GM18508 (cell line): Measurements from ENCODE around the gene SLC12A7.

Experiments used
- ATAC-seq: cut with Tn5 transposase; IDR thresholded peaks from one replicate; pipeline ENCODE4 v1.9.1; 2021; ENCODE audit warnings: moderate number of reproducible peaks; ENCODE audit not compliant: insufficient read depth, unreplicated experiment

Gene SLC12A7

GRCh38 chr5:1014346-1014745, 97.5 kb downstream of the SLC12A7 start:
- ATAC-seq: no peak

GRCh38 chr5:1013948-1014301, 97.9 kb downstream of the SLC12A7 start:
- ATAC-seq: no peak

- ATAC-seq: no peak
These were observed 98.5 kb downstream of the SLC12A7 start for GRCh38 chr5:1013238-1013947.

- ATAC-seq: no peak
These were observed 99.0 kb downstream of the SLC12A7 start for GRCh38 chr5:1012900-1013237.

DNA sequence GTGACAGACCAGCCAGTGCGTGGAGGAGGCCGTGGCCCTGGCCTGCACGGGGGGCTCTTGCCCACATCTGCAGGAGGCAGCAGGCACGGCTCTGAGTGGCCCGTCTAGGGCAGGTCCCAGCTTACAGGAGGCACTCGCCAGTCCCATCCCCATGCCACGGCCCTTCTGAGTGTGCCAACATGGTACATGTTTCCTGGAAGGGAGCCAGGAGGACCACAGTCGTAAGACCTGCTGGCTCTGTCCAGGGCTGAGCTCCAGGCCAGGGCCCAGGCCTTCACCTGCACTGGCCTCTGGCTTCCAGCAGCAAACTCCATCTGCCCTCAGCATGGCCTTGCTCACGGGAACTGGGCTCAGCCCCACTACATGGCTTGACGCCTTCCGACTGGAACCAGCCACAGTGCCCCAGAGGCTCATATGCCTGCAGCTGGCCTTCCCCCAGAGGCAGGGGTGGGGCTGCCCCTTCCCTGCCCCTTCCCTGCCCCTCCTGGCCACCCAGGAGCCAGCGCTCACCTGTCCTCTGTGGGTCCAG, 99.5 kb downstream of the SLC12A7 start:
- ATAC-seq: no peak

- no peak for ATAC-seq
These were observed 100.0 kb downstream of the SLC12A7 start for GRCh38 chr5:1011741-1012312.

GRCh38 chr5:1011226-1011631, 100.6 kb downstream of the SLC12A7 start:
- ATAC-seq: no peak

DNA sequence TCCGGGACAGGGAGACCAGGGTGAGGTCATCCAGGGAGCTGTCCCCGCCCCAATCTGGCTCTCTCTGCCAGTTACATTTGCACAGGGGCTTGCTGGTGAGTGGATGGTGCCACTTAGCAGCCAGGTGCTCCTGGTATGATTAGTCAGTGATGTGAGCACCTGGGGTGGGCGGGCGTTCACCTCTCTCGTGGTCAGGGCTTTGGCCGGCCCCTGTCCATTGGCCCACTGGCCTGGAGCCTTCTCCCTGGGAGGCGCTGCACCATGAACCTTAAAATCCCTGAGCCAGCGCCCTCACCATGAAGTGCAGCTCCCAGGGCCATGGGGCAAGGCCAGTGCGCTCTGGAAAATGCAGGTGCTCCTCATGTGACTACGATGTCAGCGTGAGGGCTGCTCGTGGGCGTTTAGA, 101.2 kb downstream of the SLC12A7 start:
- ATAC-seq: no peak

DNA sequence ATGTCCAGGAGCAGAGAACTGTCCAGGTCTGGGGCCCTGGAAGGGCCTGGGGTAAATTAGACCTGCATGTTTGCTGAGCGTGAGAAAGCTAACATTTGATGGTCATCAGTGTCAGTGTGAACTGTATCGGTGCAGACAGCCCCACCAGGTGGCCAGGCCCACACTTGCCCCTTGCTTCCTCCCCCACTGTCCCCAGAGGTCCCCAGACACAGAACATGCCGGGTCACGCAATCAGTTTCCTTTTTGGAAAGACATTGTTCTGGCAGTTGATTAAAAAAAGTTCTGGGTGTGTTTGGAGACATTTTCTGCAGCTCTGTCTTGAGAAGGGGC, 101.7 kb downstream of the SLC12A7 start:
- no peak for ATAC-seq

DNA sequence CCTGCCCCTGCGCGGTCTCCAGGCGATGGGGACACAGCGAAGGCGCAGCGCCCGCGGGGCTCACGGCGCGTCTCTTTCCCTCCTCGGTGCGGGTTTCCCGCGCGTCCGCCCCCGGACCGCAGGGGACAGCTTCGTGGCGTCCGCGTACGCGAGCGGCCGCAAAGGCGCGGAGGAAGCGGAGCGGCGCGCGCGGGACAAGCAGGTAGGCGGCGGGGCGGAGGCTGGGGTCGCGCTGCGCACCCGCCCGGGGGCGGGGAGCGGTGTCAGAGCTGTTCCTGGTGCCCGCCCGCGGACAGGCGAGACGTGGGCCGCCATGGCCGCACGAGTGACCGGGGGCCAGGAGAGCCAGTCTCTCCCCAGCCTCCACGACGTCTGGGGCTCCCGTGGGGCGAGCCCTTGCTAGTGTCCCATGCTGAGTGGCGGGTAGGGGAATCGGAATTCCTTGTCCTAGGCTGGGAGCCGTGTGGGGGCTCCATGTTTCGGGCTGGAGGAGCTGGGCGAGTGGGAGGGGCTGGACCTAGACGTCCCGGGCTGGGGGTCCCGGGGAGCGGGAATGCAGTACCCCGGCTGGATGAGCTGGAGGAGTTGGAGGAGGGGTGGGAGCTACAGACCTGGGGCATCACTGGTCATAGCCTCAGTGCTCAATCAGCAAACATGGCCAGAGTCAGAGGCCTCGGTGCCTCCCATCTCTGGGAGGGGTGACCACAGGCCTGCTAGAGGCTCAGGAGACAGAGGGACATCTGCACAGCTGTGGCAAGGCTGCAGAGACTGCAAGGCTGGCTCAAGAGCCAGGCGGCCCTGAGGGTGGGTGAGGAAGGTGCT, 102.3 kb downstream of the SLC12A7 start:
- no peak for ATAC-seq

GRCh38 chr5:1008451-1009358, 103.2 kb downstream of the SLC12A7 start, which contains the start of gene NKD2:
Gene NKD2 (plus strand): TSS chr5:1008802. CDS start chr5:1009058, 256 bp downstream.
- no peak for ATAC-seq

GRCh38 chr5:1007681-1008450, 104.0 kb downstream of the SLC12A7 start:
- ATAC-seq: no peak

- ATAC-seq: no peak
These were observed 104.6 kb downstream of the SLC12A7 start for GRCh38 chr5:1007221-1007680.

- no peak for ATAC-seq
These were observed 105.2 kb downstream of the SLC12A7 start for GRCh38 chr5:1006656-1007071.

DNA sequence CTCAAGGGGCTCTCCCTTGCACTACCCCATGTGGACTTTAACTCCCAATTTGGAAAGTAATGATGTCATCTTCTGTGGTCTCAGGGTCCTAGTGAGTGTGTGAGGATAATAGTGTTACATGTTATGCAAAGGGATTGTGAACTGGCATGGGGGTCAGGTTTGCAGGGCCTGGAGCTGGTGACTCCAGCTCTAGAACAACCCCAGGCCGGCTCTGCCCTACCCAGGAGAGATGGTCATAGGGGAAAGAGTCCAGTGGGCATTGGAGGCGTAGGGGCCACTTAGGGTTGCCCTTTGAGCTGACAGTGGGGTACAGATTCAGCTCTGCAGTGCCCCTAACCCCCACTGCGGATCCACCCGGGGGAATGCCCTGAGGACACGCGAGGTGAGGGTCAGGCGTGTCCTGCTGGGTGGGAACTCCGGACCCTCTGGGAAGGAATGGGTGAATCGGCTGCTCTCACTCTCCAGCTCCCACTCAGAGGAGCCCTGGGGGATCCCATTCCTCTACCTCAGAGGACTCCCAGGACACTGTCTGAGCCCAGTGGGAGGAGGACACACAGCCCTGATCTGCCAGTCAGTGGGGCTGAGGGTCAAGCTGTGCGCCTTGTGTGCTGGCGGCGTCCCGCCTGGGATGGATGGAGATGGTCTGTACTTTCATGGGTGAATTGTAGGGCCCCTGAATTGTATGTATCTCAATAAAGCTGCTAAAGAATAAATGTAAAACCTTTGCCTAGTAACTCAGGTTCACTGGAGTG, 105.8 kb downstream of the SLC12A7 start:
- ATAC-seq: no peak

- no peak for ATAC-seq
These were observed 106.5 kb downstream of the SLC12A7 start for GRCh38 chr5:1005249-1005851.

DNA sequence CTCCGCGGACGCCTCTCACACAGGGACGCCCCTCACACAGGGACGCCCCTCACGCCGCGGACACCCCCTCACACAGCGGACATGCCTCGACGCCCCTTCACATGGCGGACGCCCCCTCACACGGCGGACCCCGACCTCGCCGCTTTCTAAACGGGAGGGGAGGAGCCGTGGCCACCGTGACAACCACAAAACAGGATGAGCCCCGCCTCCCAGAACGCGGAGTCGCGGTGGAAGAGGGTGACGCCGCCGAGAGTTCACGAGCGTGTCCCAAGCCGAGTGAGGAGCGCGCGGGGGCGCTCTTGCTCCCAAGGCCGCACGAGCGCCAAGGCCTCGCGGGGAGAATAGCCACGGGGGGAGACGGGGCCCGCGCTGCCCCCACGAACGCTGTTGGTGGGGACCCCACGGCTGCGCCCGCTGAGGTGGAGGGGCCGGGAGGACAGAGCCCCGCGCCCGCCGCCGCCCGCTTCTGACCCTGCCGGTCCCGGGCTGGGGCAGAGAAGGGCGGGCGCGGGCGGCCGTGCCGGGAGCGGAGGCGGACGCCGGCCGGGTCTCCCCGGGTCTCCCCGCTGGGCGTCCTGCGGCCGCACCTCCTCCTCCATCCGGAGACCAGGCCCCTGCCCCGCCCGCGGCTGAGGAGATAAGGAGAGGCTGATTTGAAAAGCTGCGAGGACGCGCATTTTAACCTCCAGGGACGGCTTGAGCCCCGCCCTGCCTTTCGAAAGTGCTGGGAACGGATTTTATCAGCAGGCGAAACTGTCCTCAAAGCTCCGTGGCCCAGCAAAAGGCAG, 107.2 kb downstream of the SLC12A7 start:
- no peak for ATAC-seq
